K562 (cell line): ENCODE measurements around the gene PPP1R14C. TPM values are rescaled to one million over a fixed set of nuclear protein-coding genes. Genes with fewer than 3 reads are reported as not detected.

Experiments used
- CBFA2T2 ChIP-seq: fragments of 450-650 bp; conservative IDR thresholded peaks from 2 replicates; pipeline ENCODE4 v1.6.1; 2017; ENCODE audit warnings: mild to moderate bottlenecking
- ESRRB ChIP-seq: fragments of 250-450 bp; sonication (Bioruptor Pico); IDR thresholded peaks from 2 replicates; pipeline ENCODE4 v1.5.0; 2020; ENCODE audit warnings: mild to moderate bottlenecking, moderate library complexity, borderline replicate concordance
- HDGF ChIP-seq: fragments of 450-650 bp; IDR thresholded peaks from 2 replicates; pipeline ENCODE4 v1.6.1; 2016
- MAZ ChIP-seq, 2 experiments: fragments of 450-650 bp in 1 of 2; sonication (generic) in 1 of 2; formaldehyde crosslinking; IDR thresholded peaks in 1 of 2; conservative IDR thresholded peaks in 1 of 2; 2 replicates each; pipeline versions ENCODE4 v1.4.0 to v1.5.0; 2020; ENCODE audit warnings: mild to moderate bottlenecking in 1 of 2, missing genetic modification reagents in 1 of 2
- NFE2L1 ChIP-seq: fragments of 450-650 bp; IDR thresholded peaks from 2 replicates; pipeline ENCODE4 v1.6.1; 2016; ENCODE audit warnings: missing genetic modification characterization, low read depth, mild to moderate bottlenecking, missing compliant biosample characterization, moderate library complexity, borderline replicate concordance
- OTX1 ChIP-seq: fragments of 450-650 bp; formaldehyde crosslinking; IDR thresholded peaks from 2 replicates; pipeline ENCODE4 v1.4.0; 2022; ENCODE audit warnings: mild to moderate bottlenecking
- SOX6 ChIP-seq: fragments of 450-650 bp; IDR thresholded peaks from 2 replicates; pipeline ENCODE4 v1.6.1; 2014; ENCODE audit warnings: mild to moderate bottlenecking
- TFAM ChIP-seq: fragments of 250-450 bp; sonication (Bioruptor Pico); conservative IDR thresholded peaks from 2 replicates; pipeline ENCODE4 v1.5.0; 2021; ENCODE audit warnings: mild to moderate bottlenecking, moderate library complexity
- ZFX ChIP-seq: sonication (generic); formaldehyde crosslinking; IDR thresholded peaks from 2 replicates; pipeline ENCODE4 v1.8.0; 2022; ENCODE audit warnings: mild to moderate bottlenecking, missing genetic modification reagents, moderate library complexity
- ZNF121 ChIP-seq: sonication (generic); formaldehyde crosslinking; conservative IDR thresholded peaks from 2 replicates; pipeline ENCODE4 v1.8.0; 2022; ENCODE audit warnings: missing genetic modification reagents
- polyA plus RNA-seq, 8 experiments: library from polyadenylated mRNA; depleted of rRNA in 4 of 8; stranded (reverse) in 5 of 8; unstranded in 3 of 8; fragments of >200 nt; fragmentation: Nextera tagmentation in 2 of 8; fragmentation: Illumina TruSeq in 1 of 8; extraction: Ambion mirVana in 2 of 8; extraction: Trizol in 1 of 8; gene quantifications; 2 replicates each; pipeline versions ENCODE4 v1.2.1 to v1.2.3, GENCODE V29; 2011 to 2014; ENCODE audit warnings: inconsistent platforms in 1 of 8, missing spikeins in 1 of 8
- total RNA-seq, 7 experiments: library from RNA; depleted of rRNA in 6 of 7; stranded (reverse); fragments of >200 nt in 6 of 7; fragmentation: Illumina TruSeq in 2 of 7; extraction: Trizol in 2 of 7; gene quantifications; 2 replicates each; pipeline versions ENCODE4 v1.2.1 to v1.2.3, GENCODE V29; 2011 to 2021; ENCODE audit warnings: low replicate concordance in 1 of 7
- TF ChIP-seq, protein P1 (sequence below): sonication (generic); IDR thresholded peaks from 2 replicates; pipeline ENCODE4 v1.6.1; 2016
- TF ChIP-seq, protein P2 (sequence below): sonication (generic); formaldehyde crosslinking; IDR thresholded peaks from 2 replicates; pipeline ENCODE4 v1.8.0; 2022; ENCODE audit warnings: mild to moderate bottlenecking, missing genetic modification reagents
- TF ChIP-seq, protein P3 (sequence below): IDR thresholded peaks from 2 replicates; pipeline ENCODE4 v1.6.1; 2014; ENCODE audit warnings: antibody characterized with exemption
- TF ChIP-seq, protein P4 (sequence below): sonication (generic); formaldehyde crosslinking; IDR thresholded peaks from 2 replicates; pipeline ENCODE4 v1.9.0; 2022; ENCODE audit warnings: mild to moderate bottlenecking, missing genetic modification reagents
- TF ChIP-seq, protein P5 (sequence below), 2 experiments: fragments of 450-650 bp; IDR thresholded peaks; 2 replicates each; pipeline ENCODE4 v1.6.1; 2016
- TF ChIP-seq, protein P6 (sequence below): fragments of 450-650 bp; IDR thresholded peaks from 2 replicates; pipeline ENCODE4 v1.6.1; 2016
- TF ChIP-seq, protein P7 (sequence below): fragments of 150-350 bp; conservative IDR thresholded peaks from 2 replicates; pipeline ENCODE4 v1.6.1; 2014; ENCODE audit warnings: low read length

Gene PPP1R14C
- total and polyA plus RNA-seq, 9 of the 15 experiments (the other 6 are each of a cell fraction or from before 2014, with no cell fraction given) = 4.5 to 16.6 (median 11.9) TPM

DNA sequence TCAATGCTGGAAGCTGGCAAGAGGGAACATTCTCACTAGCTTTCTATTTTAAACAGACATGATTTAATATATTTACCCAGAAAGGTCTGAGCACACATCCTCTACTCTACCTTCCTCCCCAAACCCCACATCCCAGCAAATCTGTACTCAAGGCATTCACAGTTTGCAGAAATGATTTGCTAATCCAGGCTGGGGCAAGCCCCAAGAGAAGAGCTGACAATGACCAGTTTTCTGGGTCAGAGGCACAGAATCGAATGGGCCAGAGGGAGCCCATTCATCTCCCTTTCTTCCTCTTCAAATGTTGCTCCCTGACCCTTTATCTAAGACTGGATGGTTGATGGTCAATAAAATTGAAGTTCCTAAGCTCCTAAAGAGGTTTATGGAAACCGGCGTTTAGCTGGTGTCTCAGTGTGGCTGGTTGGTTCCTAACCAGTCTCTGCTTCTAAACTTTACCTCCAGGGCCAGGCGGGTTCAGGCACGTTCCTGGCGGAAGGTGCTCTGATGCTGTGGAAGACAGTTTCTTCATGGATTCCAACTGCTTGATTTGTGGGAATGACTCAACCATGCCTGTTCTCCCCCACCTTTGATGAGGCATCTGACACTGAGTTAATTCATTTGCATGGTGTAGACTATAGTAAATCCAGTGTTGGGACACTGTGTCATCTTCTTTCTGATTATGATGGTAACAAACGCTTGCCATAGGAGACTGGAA, 129.6 kb downstream of the PPP1R14C start (continued):
- TF ChIP-seq HDGF (0 out of 2 replicates have a peak, but pooled peaks have one; percentile 40), SOX6 (0 out of 2 replicates have a peak, but pooled peaks have one; percentile 6), ESRRB (CRISPR knock-in tag) (0 out of 2 replicates have a peak, but pooled peaks have one; percentile 25), ZFX (no peak), CBFA2T2 (no peak), OTX1 (CRISPR knock-in tag) (0 out of 2 replicates have a peak, but pooled peaks have one; percentile 33), ZNF121 (CRISPR knock-in tag) (no peak), MAZ (CRISPR knock-in tag; conservative IDR thresholded peaks at IDR 0.05 in 1 of 2, IDR thresholded peaks at IDR 0.05 in 1 of 2) (peak in 1 of 2 experiments; percentile 17; a peak in 1 of 4 replicates), NFE2L1 (tag) (no peak), TFAM (CRISPR knock-in tag) (no peak)
- TF ChIP-seq, protein P1, sequence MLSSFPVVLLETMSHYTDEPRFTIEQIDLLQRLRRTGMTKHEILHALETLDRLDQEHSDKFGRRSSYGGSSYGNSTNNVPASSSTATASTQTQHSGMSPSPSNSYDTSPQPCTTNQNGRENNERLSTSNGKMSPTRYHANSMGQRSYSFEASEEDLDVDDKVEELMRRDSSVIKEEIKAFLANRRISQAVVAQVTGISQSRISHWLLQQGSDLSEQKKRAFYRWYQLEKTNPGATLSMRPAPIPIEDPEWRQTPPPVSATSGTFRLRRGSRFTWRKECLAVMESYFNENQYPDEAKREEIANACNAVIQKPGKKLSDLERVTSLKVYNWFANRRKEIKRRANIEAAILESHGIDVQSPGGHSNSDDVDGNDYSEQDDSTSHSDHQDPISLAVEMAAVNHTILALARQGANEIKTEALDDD = peak; percentile 50
- TF ChIP-seq, protein P2, sequence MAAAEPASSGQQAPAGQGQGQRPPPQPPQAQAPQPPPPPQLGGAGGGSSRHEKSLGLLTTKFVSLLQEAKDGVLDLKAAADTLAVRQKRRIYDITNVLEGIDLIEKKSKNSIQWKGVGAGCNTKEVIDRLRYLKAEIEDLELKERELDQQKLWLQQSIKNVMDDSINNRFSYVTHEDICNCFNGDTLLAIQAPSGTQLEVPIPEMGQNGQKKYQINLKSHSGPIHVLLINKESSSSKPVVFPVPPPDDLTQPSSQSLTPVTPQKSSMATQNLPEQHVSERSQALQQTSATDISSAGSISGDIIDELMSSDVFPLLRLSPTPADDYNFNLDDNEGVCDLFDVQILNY (CRISPR knock-in tag) = no peak
- TF ChIP-seq, protein P3, sequence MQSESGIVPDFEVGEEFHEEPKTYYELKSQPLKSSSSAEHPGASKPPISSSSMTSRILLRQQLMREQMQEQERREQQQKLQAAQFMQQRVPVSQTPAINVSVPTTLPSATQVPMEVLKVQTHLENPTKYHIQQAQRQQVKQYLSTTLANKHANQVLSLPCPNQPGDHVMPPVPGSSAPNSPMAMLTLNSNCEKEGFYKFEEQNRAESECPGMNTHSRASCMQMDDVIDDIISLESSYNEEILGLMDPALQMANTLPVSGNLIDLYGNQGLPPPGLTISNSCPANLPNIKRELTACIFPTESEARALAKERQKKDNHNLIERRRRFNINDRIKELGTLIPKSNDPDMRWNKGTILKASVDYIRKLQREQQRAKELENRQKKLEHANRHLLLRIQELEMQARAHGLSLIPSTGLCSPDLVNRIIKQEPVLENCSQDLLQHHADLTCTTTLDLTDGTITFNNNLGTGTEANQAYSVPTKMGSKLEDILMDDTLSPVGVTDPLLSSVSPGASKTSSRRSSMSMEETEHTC = peak; percentile 60; the same call in 1 of the 2 replicates
- TF ChIP-seq, protein P4, sequence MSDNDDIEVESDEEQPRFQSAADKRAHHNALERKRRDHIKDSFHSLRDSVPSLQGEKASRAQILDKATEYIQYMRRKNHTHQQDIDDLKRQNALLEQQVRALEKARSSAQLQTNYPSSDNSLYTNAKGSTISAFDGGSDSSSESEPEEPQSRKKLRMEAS (CRISPR knock-in tag) = peak; percentile 24; the same call in 1 of the 2 replicates
- TF ChIP-seq, protein P5, sequence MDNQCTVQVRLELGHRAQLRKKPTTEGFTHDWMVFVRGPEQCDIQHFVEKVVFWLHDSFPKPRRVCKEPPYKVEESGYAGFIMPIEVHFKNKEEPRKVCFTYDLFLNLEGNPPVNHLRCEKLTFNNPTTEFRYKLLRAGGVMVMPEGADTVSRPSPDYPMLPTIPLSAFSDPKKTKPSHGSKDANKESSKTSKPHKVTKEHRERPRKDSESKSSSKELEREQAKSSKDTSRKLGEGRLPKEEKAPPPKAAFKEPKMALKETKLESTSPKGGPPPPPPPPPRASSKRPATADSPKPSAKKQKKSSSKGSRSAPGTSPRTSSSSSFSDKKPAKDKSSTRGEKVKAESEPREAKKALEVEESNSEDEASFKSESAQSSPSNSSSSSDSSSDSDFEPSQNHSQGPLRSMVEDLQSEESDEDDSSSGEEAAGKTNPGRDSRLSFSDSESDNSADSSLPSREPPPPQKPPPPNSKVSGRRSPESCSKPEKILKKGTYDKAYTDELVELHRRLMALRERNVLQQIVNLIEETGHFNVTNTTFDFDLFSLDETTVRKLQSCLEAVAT (IDR thresholded peaks at IDR 0.05) = 0 out of 4 replicates have a peak, but pooled peaks of 1 of the 2 experiments have one; percentile 5
- TF ChIP-seq, protein P6, sequence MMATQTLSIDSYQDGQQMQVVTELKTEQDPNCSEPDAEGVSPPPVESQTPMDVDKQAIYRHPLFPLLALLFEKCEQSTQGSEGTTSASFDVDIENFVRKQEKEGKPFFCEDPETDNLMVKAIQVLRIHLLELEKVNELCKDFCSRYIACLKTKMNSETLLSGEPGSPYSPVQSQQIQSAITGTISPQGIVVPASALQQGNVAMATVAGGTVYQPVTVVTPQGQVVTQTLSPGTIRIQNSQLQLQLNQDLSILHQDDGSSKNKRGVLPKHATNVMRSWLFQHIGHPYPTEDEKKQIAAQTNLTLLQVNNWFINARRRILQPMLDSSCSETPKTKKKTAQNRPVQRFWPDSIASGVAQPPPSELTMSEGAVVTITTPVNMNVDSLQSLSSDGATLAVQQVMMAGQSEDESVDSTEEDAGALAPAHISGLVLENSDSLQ = 0 out of 2 replicates have a peak, but pooled peaks have one; percentile 40
- TF ChIP-seq, protein P7, sequence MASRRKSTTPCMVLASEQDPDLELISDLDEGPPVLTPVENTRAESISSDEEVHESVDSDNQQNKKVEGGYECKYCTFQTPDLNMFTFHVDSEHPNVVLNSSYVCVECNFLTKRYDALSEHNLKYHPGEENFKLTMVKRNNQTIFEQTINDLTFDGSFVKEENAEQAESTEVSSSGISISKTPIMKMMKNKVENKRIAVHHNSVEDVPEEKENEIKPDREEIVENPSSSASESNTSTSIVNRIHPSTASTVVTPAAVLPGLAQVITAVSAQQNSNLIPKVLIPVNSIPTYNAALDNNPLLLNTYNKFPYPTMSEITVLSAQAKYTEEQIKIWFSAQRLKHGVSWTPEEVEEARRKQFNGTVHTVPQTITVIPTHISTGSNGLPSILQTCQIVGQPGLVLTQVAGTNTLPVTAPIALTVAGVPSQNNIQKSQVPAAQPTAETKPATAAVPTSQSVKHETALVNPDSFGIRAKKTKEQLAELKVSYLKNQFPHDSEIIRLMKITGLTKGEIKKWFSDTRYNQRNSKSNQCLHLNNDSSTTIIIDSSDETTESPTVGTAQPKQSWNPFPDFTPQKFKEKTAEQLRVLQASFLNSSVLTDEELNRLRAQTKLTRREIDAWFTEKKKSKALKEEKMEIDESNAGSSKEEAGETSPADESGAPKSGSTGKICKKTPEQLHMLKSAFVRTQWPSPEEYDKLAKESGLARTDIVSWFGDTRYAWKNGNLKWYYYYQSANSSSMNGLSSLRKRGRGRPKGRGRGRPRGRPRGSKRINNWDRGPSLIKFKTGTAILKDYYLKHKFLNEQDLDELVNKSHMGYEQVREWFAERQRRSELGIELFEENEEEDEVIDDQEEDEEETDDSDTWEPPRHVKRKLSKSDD = no peak
